ENCODE data around the gene CENPL. TPM values are rescaled to one million over a fixed set of nuclear protein-coding genes. Genes with fewer than 3 reads are reported as not detected.

The CENPL gene
- total and polyA plus RNA-seq, 2 of the 8 experiments (the other 6 are each of a cell fraction or from before 2014, with no cell fraction given), result 6.6 to 16.0 TPM

- no peak overlapping the region for H3K4ac ChIP-seq (replicated peaks; ENCODE audit: insufficient read length, low read depth, low read length)
- peaks cover 0 to 29% (median 6%) of the 10 kb centered on the region in 4 experiments; a peak in 6 of 8 replicates for H3K36me3 ChIP-seq (ENCODE audit: control insufficient read depth in 2 of 4, insufficient read depth in 4 of 4, low read length in 3 of 4)
- WGBS, 2 experiments (ENCODE audit: extremely low coverage in 1 of 2, insufficient coverage in 1 of 2, insufficient read length in 1 of 2, insufficient replicate concordance in 2 of 2, low coverage in 1 of 2, low lambda C conversion rate in 2 of 2, missing lambda C conversion rate in 1 of 2), result 92% methylated on average over 5 of the region's 5 CpGs; no CpG with 5 or more reads in 1 of the 2 experiments
- H4K5ac ChIP-seq (ENCODE audit: insufficient read length, low read depth, low read length), result no peak overlapping the region
- no peak overlapping the region for H3K14ac ChIP-seq (ENCODE audit: insufficient read length)
- no peak overlapping the region for H3K4me3 ChIP-seq (ENCODE audit: extremely low read depth in 1 of 4, insufficient read depth in 2 of 4, low read depth in 3 of 4, low read length in 4 of 4)
- no peaks in the 10 kb centered on the region for H3K79me2 ChIP-seq (ENCODE audit: control insufficient read depth in 1 of 2, insufficient read depth in 2 of 2, low read length in 2 of 2)
- H3K27ac ChIP-seq (ENCODE audit: low read depth, low read length), result no peak overlapping the region
- H2BK120ac ChIP-seq (replicated peaks; ENCODE audit: low read depth, low read length), result no peak overlapping the region
- H4K91ac ChIP-seq (replicated peaks; ENCODE audit: insufficient read length, low read length), result no peak overlapping the region
- H3K18ac ChIP-seq (ENCODE audit: extremely low read depth, low read length), result no peak overlapping the region
- no peaks in the 10 kb centered on the region for H3K27me3 ChIP-seq (replicated peaks in 1 of 4; ENCODE audit: control insufficient read depth in 3 of 4, extremely low read depth in 1 of 4, insufficient read depth in 3 of 4, low read length in 3 of 4)
- no peaks in the 10 kb centered on the region for H3K4me1 ChIP-seq (replicated peaks in 1 of 4; ENCODE audit: control insufficient read depth in 3 of 4, insufficient read depth in 4 of 4, low read length in 3 of 4)
- ChIA-PET POLR2A (ENCODE audit: partially characterized antibody) (no interaction called here), CTCF (ENCODE audit: partially characterized antibody) (interaction anchor here (0.6 to 1.1 kb wide), 2 partner anchors 44 to 105 kb away, joined by 3 read pairs; partner anchors contain the start of gene KLHL20)
- H3K9me3 ChIP-seq (ENCODE audit: insufficient read depth in 2 of 2, low read depth in 1 of 2, low read length in 1 of 2), result peaks cover 3 to 6% of the 10 kb centered on the region in 2 experiments; a peak in 1 of 4 replicates
- H4K20me1 ChIP-seq (replicated peaks in 1 of 2; ENCODE audit: control insufficient read depth in 1 of 2, insufficient read depth in 2 of 2, low read length in 2 of 2), result no peaks in the 10 kb centered on the region
- H3K4me2 ChIP-seq (ENCODE audit: insufficient read depth in 1 of 2, low read depth in 2 of 2, low read length in 2 of 2), result no peak overlapping the region
- no peak overlapping the region for H3K23ac ChIP-seq (ENCODE audit: insufficient read length)
- no peak overlapping the region for H2AFZ ChIP-seq (ENCODE audit: low read length)
- H2BK5ac ChIP-seq (ENCODE audit: low read depth, low read length), result no peak overlapping the region
- no peak overlapping the region for H2BK15ac ChIP-seq (ENCODE audit: low read length)
- H3K23me2 ChIP-seq (ENCODE audit: low read depth, low read length), result no peaks in the 10 kb centered on the region
- H3K9ac ChIP-seq (replicated peaks in 1 of 4; ENCODE audit: extremely low read depth in 1 of 4, low read depth in 3 of 4, low read length in 3 of 4), result no peak overlapping the region
- H2BK20ac ChIP-seq (ENCODE audit: low read length), result no peak overlapping the region
- H4K8ac ChIP-seq (ENCODE audit: extremely low read depth, insufficient read depth, low read length), result no peak overlapping the region
- H2BK12ac ChIP-seq (ENCODE audit: low read depth, low read length), result no peak overlapping the region
- no peak for FAIRE-seq
- no peak overlapping the region for H2AK5ac ChIP-seq (ENCODE audit: low read depth, low read length)
- no peak overlapping the region for H3K56ac ChIP-seq (replicated peaks; ENCODE audit: insufficient read length, low read depth, low read length)
- no peak for DNase-seq (ENCODE audit: low read depth in 1 of 2, low spot score in 2 of 2)
- H3K79me1 ChIP-seq (ENCODE audit: low read depth, low read length), result no peaks in the 10 kb centered on the region
Measured at GRCh38 chr1:173758980-173759379, 65.7 kb downstream of the CENPL start.
